ENCODE results near the gene TBL2.

DNA sequence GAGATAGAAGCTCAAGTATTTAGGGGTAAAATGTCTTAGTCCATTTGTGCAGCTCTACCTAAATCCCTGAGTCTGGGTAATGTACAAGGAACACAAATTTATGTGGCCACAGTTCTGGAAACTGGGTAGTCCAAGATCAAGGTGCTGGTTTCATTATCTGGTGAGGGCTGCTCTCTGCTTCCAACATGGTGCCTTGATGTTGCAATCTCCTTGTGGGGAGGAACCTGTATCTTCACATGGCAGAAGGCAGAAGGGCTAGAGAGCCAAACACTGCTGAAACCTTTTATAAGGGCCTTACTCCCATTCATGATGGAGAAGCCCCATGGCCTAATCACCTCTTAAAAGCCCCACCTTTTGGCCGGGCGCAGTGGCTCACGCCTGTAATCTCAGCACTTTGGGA, 47.6 kb downstream of the TBL2 start:
- TF ChIP-seq, protein P1, sequence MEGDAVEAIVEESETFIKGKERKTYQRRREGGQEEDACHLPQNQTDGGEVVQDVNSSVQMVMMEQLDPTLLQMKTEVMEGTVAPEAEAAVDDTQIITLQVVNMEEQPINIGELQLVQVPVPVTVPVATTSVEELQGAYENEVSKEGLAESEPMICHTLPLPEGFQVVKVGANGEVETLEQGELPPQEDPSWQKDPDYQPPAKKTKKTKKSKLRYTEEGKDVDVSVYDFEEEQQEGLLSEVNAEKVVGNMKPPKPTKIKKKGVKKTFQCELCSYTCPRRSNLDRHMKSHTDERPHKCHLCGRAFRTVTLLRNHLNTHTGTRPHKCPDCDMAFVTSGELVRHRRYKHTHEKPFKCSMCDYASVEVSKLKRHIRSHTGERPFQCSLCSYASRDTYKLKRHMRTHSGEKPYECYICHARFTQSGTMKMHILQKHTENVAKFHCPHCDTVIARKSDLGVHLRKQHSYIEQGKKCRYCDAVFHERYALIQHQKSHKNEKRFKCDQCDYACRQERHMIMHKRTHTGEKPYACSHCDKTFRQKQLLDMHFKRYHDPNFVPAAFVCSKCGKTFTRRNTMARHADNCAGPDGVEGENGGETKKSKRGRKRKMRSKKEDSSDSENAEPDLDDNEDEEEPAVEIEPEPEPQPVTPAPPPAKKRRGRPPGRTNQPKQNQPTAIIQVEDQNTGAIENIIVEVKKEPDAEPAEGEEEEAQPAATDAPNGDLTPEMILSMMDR (conservative IDR thresholded peaks at IDR 0.05; ENCODE audit: low read depth, low read length): no peak
- no peak for TF ChIP-seq MAFK (IDR thresholded peaks at IDR 0.05; ENCODE audit: low read depth, low read length)
- no peak for TF ChIP-seq BHLHE40 (IDR thresholded peaks at IDR 0.05; ENCODE audit: low read depth, low read length)
- TF ChIP-seq RCOR1 (IDR thresholded peaks at IDR 0.05; ENCODE audit: insufficient replicate concordance, low read length): no peak
- no peak for TF ChIP-seq POLR2A (IDR thresholded peaks at IDR 0.05; ENCODE audit: low read depth, low read length)
- TF ChIP-seq RAD21 (IDR thresholded peaks at IDR 0.05; ENCODE audit: low read length): no peak
- no peak for TF ChIP-seq SMC3 (IDR thresholded peaks at IDR 0.05; ENCODE audit: low read depth, low read length)
- no peak for TF ChIP-seq MAZ (IDR thresholded peaks at IDR 0.05; ENCODE audit: borderline replicate concordance, low read depth, low read length)
- TF ChIP-seq CEBPB (IDR thresholded peaks at IDR 0.05; ENCODE audit: low read depth, low read length): peak; percentile 48; the same call in 1 of the 2 replicates

Measured in IMR-90 (cell line).